Prostate gland (tissue), 2 donors: ENCODE measurements around the gene NAPEPLD.

Experiments
- POLR2AphosphoS5 ChIP-seq: sonication (generic); formaldehyde crosslinking; IDR thresholded peaks from one replicate; pipeline ENCODE4 v1.6.1; 2017; ENCODE audit warnings: antibody characterized with exemption
- TF ChIP-seq, protein P1 (sequence below), 4 experiments: fragments of 200-600 bp in 2 of 4; fragments of 450-650 bp in 2 of 4; sonication (generic) in 2 of 4; IDR thresholded peaks; 1 replicate in 3 of 4; 2 replicates in 1 of 4; pipeline ENCODE4 v1.5.1; 2016 to 2019; ENCODE audit warnings: antibody characterized with exemption in 4 of 4, mild to moderate bottlenecking in 2 of 4, moderate library complexity in 2 of 4

DNA sequence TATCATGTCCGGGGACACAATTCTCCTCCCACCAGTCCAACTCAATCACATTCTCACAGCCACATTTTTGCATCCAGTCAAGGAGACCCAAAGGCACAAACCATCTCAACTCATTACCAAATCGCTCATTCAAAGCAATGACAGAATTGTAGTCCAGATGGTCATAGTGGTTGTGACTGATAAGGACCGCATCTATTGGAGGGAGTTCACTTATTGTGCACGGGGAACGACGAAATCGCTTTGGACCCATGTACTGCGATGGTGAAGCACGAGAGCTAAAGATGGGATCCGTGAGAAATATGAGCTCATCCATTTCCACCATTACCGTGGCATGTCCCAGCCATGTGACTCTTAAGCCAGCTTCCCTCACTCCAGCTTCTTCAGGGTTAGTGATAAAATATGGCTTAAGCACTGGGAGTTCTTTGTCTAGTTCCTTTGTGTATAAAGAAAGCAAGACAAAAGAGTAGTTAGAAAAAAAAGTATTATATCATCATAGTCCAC lies 29.1 kb downstream of the NAPEPLD start:
- TF ChIP-seq, protein P1, sequence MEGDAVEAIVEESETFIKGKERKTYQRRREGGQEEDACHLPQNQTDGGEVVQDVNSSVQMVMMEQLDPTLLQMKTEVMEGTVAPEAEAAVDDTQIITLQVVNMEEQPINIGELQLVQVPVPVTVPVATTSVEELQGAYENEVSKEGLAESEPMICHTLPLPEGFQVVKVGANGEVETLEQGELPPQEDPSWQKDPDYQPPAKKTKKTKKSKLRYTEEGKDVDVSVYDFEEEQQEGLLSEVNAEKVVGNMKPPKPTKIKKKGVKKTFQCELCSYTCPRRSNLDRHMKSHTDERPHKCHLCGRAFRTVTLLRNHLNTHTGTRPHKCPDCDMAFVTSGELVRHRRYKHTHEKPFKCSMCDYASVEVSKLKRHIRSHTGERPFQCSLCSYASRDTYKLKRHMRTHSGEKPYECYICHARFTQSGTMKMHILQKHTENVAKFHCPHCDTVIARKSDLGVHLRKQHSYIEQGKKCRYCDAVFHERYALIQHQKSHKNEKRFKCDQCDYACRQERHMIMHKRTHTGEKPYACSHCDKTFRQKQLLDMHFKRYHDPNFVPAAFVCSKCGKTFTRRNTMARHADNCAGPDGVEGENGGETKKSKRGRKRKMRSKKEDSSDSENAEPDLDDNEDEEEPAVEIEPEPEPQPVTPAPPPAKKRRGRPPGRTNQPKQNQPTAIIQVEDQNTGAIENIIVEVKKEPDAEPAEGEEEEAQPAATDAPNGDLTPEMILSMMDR (IDR thresholded peaks at IDR 0.05) = no peak
- no peak for TF ChIP-seq POLR2AphosphoS5
